ENCODE measurements around the gene NR1D1.

NR1D1 gene

GRCh38 chr17:40111221-40112128 lies 11.1 kb upstream of the NR1D1 start:
- peak; percentile 91 for DNase-seq

GRCh38 chr17:40110026-40110845 lies 9.8 kb upstream of the NR1D1 start:
- no peak for DNase-seq

GRCh38 chr17:40108970-40109824 lies 8.8 kb upstream of the NR1D1 start:
- DNase-seq: no peak

- DNase-seq: no peak
Measured at GRCh38 chr17:40107522-40108174, 7.3 kb upstream of the NR1D1 start.

GRCh38 chr17:40106760-40107521 lies 6.6 kb upstream of the NR1D1 start:
- no peak for DNase-seq

- no peak for DNase-seq
Measured at GRCh38 chr17:40105861-40106759, 5.7 kb upstream of the NR1D1 start.

- no peak for DNase-seq
Measured at GRCh38 chr17:40104594-40105486, 4.5 kb upstream of the NR1D1 start.

- no peak for DNase-seq
Measured at GRCh38 chr17:40103688-40104087, 3.3 kb upstream of the NR1D1 start.

- no peak for DNase-seq
Measured at GRCh38 chr17:40103071-40103661, 2.8 kb upstream of the NR1D1 start.

- DNase-seq: no peak
Measured at GRCh38 chr17:40101367-40102210, 1.2 kb upstream of the NR1D1 start.

- DNase-seq: peak; percentile 95
Measured at GRCh38 chr17:40100669-40101366, 429 bp upstream of the NR1D1 start.

- DNase-seq: no peak
Measured at GRCh38 chr17:40099619-40100418, 570 bp downstream of the NR1D1 start.

GRCh38 chr17:40098846-40099618 lies 1.4 kb downstream of the NR1D1 start:
- DNase-seq: peak; percentile 70

- DNase-seq: no peak
Measured at GRCh38 chr17:40097931-40098845, 2.2 kb downstream of the NR1D1 start.

- DNase-seq: no peak
Measured at GRCh38 chr17:40097087-40097486, 3.3 kb downstream of the NR1D1 start.

All from NCI-H2171 (cell line).